Uterus (tissue), 2 donors: ENCODE results near the gene DQX1.
"Not testable (repeated sequence)": the region's sequence is repeated elsewhere in the genome, so short reads cannot be mapped to it uniquely, and the experiment has no call there.

Source experiments
- CTCF ChIP-seq, 4 experiments: fragments of 200-600 bp in 2 of 4; fragments of 450-650 bp in 2 of 4; sonication (generic) in 2 of 4; IDR thresholded peaks; one replicate each; pipeline ENCODE4 v1.5.1; 2016 to 2019; ENCODE audit warnings: antibody characterized with exemption in 4 of 4, mild to moderate bottlenecking in 2 of 4, moderate library complexity in 1 of 4
- POLR2A ChIP-seq, 2 donors: fragments of 450-650 bp; IDR thresholded peaks; one replicate each; pipeline ENCODE4 v1.6.1; 2016; ENCODE audit warnings: antibody characterized with exemption in 2 of 2, mild to moderate bottlenecking in 1 of 2, moderate library complexity in 1 of 2

GRCh38 chr2:74470742-74471141 lies 55.3 kb downstream of the DQX1 start:
- not testable (repeated sequence) for TF ChIP-seq CTCF, POLR2A (IDR thresholded peaks at IDR 0.05)
